ENCODE measurements around the gene NGLY1.

GRCh38 chr3:25706213-25706612 is 77.0 kb downstream of the NGLY1 start:
- no peak for TF ChIP-seq CTCF (IDR thresholded peaks at IDR 0.05; ENCODE audit: low read depth, low read length)
- no peak for TF ChIP-seq EZH2phosphoT487 (IDR thresholded peaks at IDR 0.05; ENCODE audit: low read depth)
